Measurements from ENCODE around the gene HEATR9.

The HEATR9 gene

GRCh38 chr17:35865412-35866340 lies 3.0 kb downstream of the HEATR9 start:
- DNase-seq = no peak

DNA sequence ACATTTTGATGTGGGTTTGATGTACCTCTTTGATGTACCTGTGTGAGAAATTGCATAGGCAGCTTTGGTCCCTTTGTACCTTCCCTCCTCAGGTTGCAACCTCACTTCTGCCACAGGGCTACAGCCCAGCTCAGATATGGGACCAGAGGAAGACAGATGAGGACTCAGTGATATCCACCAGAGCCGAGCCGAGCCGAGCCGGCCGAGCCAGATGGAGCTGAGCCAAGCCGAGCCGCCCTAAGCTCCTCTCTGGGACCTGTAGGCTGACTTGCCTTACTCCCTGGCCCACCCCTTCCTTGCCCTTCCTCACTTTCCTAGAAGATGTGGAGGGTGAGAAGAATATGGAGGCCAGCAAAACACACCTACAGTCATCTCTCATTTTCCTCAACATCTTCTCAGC lies 3.8 kb downstream of the HEATR9 start:
- DNase-seq = no peak

- no peak for DNase-seq
These were observed 12.1 kb downstream of the HEATR9 start for GRCh38 chr17:35856603-35857002.

- DNase-seq = no peak
These were observed 12.7 kb downstream of the HEATR9 start for GRCh38 chr17:35855965-35856364.

GRCh38 chr17:35849469-35850348 lies 19.0 kb downstream of the HEATR9 start:
- peak; percentile 46 for DNase-seq

DNA sequence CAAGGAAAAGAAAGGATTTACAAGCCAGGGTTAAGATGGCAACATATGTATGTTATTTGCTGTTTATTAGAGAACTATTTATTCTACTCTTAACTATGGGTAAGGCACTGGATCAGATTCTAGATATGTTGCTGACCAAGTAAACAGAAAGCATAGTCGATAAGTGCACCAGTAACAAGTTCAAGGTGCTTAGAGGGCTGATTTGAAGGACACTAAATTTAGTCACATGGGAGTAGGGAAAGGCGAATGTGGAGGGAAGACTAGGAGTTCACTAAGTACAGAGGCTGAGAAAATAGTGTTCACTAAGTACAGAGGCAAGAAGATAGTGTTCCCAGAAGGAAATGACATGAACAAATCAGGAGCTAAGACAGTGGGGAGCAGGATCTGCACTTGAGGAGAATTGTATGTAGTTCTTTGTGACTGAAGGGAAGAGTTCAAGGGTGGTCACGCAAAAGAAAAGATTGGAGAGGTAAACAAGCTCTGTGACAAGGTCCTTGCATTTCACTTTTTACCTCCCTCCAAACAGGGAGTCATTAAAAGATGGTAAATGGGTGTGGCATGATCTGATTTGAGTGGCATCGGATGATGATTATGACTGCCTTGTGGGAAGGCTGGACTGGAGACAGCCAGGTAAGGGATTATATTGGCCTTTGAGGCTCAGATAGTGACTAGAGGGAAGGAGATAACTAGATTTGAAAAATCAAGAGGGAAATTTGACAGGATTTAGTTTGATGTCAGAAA lies 20.9 kb downstream of the HEATR9 start:
- DNase-seq = no peak

DNA sequence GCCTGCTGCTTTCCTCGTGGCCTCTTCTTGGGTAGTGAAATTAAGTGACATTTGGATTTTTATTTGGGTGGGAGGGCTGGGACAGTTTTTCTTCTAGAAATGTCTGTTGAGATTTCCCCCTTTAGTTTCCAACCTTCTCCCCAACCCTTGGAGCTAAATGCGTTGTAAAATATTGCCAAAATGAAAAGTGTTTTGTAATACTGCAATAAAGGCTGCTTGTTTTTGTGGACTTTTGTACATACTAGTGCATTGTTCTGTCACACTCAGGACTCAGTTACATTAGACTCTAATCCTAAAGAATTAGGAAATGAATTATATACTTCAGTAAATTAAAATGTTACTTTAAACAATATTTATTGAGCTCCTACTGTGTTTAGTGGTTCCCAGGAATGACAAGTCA lies 21.7 kb downstream of the HEATR9 start:
- no peak for DNase-seq

- DNase-seq = no peak
These were observed 22.5 kb downstream of the HEATR9 start for GRCh38 chr17:35846055-35846809.

- no peak for DNase-seq
These were observed 24.1 kb downstream of the HEATR9 start for GRCh38 chr17:35844547-35844946.

GRCh38 chr17:35843698-35844097 lies 25.0 kb downstream of the HEATR9 start:
- DNase-seq = no peak

GRCh38 chr17:35842239-35842638 lies 26.5 kb downstream of the HEATR9 start:
- no peak for DNase-seq

DNA sequence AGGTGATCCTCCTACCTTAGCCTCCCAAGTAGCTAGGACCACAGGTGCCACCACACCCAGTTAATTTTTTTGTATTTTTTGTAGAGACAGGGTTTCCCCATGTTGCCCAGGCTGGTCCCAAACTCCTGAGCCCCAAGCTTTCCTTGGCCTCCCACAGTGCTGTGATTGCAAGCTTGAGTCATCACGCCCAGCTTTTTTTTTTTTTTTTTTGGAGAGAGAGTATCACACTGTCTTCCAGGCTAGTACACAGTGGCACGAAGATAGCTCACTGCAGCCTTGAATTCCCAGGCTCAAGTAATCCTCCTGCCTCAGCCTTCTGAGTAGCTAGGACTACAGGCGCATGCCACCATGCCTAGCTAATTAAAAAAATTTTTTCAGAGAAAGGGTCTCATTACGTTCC lies 27.2 kb downstream of the HEATR9 start:
- DNase-seq = no peak

- DNase-seq = no peak
These were observed 27.6 kb downstream of the HEATR9 start for GRCh38 chr17:35841101-35841500.

DNA sequence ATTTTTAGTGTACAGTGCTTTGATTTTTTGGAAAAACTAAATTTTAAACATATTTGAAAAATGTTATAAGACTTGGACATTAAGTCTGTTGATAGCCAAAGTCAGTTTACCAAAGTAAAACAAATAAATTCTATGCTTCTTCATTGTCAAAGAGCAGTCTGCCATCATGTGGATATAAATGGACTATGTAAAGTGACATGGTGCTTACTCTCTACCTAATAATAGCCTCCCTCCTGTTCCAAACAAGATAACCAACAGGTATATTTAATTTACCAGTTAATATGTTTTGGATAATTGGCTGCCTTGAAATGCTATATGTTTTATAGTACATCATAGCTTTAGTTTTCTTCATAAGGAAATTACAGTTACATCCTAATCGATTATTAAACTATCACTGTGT lies 43.5 kb downstream of the HEATR9 start:
- DNase-seq = no peak

DNA sequence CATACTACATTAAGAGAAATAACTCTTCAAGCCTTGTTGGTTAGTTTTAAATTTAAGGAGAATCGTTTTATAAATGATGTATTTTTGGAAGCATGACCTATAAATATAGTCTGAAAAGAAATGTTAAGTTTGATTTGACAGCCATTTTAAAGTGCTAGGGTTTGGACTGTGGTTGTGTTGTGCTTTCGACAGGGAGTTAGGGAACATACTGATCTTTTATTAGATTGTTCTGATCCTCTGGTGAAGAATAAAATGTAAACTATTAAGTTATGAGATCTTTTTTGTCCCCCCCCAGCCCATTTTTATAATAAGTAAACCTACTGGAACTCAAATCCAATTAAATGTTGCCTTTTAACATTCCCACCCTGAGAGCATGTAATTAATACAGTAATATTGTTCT lies 47.4 kb downstream of the HEATR9 start:
- DNase-seq = no peak

GRCh38 chr17:35819455-35819854 lies 49.2 kb downstream of the HEATR9 start:
- DNase-seq = no peak

- no peak for DNase-seq
These were observed 51.5 kb downstream of the HEATR9 start for GRCh38 chr17:35817196-35817595.

DNA sequence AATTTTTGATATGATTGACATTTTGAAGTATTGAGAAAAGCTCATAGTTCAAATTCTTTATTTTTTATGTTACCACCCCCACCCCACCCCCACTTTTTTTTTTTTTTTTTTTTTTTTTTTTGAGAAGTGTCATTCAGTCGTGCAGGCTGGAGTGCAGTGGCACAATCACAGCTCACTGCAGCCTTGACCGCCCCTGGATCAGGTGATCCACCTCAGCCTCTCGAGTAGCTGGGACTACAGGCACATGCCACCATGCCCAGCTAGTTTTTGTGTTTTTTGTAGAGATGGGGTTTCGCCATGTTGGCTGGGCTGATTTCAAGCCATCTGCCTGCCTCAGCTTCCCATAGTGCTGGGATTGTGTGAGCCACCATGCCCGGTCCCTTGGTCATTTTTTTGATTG lies 52.0 kb downstream of the HEATR9 start:
- DNase-seq = no peak

GRCh38 chr17:35812456-35812855 lies 56.2 kb downstream of the HEATR9 start:
- DNase-seq = no peak

DNA sequence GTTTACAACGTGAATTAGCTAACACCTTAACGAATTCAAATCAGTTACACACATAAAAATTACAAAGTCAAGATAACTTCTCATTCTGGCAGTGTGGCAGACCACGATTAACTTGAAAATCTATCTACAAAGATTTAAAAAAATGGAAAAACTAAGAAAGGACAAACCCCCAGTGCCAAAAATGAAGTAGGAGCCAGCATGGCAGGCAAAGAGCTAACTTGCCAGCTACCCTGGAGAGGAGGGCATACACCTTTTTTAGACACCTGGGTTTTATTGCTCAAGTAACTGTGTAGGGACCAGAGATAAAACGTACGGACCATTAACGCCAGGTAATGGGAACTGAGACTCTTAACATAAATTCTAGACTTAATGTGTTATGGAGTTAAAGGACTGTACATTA lies 56.9 kb downstream of the HEATR9 start:
- DNase-seq = no peak

DNA sequence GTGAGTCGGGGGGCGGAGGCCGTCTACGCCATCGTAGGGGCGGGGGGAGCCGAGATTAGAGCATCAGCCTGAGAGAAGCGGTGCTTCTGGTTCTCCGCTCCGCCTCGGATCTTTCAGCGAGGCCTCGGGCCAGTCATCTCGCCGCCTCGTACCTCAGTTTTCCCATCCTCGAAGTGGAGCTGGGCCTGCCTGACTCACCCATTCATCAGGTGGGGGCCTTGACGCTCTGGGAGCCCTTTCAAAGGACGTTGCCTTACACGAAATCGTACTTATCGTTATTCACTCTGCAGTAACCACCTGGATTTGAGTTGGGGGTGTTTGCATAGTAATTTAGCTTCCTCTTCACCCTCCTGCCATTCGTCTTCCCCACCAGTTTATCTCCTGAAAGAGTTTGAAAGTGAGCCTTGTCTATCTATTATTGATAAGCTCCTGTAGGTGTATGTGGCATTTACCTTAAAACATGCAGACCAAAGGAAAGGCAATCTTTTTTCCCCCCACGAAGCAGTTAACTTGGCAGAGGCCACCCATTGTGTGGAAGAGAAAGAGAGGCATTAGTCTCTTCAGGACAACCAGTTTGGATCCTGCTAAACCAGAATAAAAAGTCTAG lies 58.7 kb downstream of the HEATR9 start:
- DNase-seq = peak; percentile 25

Measured in right kidney (tissue), 1 donor.